GM13976 (cell line): ENCODE results near the gene C16orf90.

Experiments
- DNase-seq: peaks from one replicate; pipeline ENCODE4 v3.0.0; 2012; ENCODE audit warnings: low spot score
- CTCF ChIP-seq: IDR thresholded peaks from 2 replicates; pipeline ENCODE4 v1.5.1; 2012; ENCODE audit warnings: borderline replicate concordance, mild to moderate bottlenecking; ENCODE audit not compliant: insufficient read depth; ENCODE audit errors: extremely low read depth, missing control alignments, control extremely low read depth
- in situ Hi-C: fragments of 300-500 bp; cut with MboI; formaldehyde crosslinking; loops from one replicate; pipeline ENCODE4 v1.12.0; 2022; ENCODE audit warnings: low sequenced_read_pairs, mixed read lengths, inconsistent platforms; ENCODE audit not compliant: unreplicated experiment

The C16orf90 gene

GRCh38 chr16:3496386-3496785 is 1.1 kb upstream of the C16orf90 start:
- TF ChIP-seq CTCF: no peak
- in situ Hi-C loops: no loop called here

GRCh38 chr16:3494386-3494973 is 809 bp downstream of the C16orf90 start:
- in situ Hi-C loops: no loop called here
- DNase-seq: peak; percentile 18
- TF ChIP-seq CTCF: no peak

More at GRCh38 chr16:3496386-3496785, 1.1 kb upstream of the C16orf90 start:
- no peak for DNase-seq

GRCh38 chr16:3492356-3492755 is 2.9 kb downstream of the C16orf90 start:
- no peak for TF ChIP-seq CTCF
- no peak for DNase-seq
- in situ Hi-C loops: no loop called here

- TF ChIP-seq CTCF: peak; percentile 23
- in situ Hi-C loops: no loop called here
- peak; percentile 66 for DNase-seq
These were observed 4.2 kb downstream of the C16orf90 start for GRCh38 chr16:3490911-3491629.

GRCh38 chr16:3488801-3489200 is 6.5 kb downstream of the C16orf90 start:
- in situ Hi-C loops: no loop called here
- no peak for DNase-seq
- TF ChIP-seq CTCF: no peak

GRCh38 chr16:3487521-3488410 is 7.5 kb downstream of the C16orf90 start:
- no peak for TF ChIP-seq CTCF
- in situ Hi-C loops: no loop called here
- DNase-seq: no peak
